PFSK-1 (cell line): Measurements from ENCODE around the gene SMCO4.

Source experiments
- FOXP2 ChIP-seq: optimal IDR thresholded peaks from 2 replicates; pipeline ENCODE3; 2011; ENCODE audit warnings: borderline replicate concordance, control low read depth, inconsistent platforms; ENCODE audit not compliant: insufficient read depth; ENCODE audit errors: extremely low read length, extremely low read depth
- POLR2AphosphoS5 ChIP-seq: IDR thresholded peaks from 2 replicates; pipeline ENCODE4 v1.6.1; 2012; ENCODE audit warnings: low read depth, mild to moderate bottlenecking, control low read depth, low read length, moderate library complexity
- REST ChIP-seq, 2 experiments: IDR thresholded peaks; 2 replicates each; pipeline versions ENCODE4 v1.6.1 to v1.8.0; 2011 to 2012; ENCODE audit warnings: low read depth in 2 of 2, low read length in 2 of 2, control low read depth in 1 of 2, inconsistent platforms in 1 of 2, mild to moderate bottlenecking in 1 of 2, moderate library complexity in 1 of 2; ENCODE audit not compliant: insufficient read depth in 1 of 2
- SIN3A ChIP-seq: IDR thresholded peaks from 2 replicates; pipeline ENCODE4 v1.6.1; 2012; ENCODE audit warnings: mild to moderate bottlenecking, low read length, moderate library complexity, borderline replicate concordance; ENCODE audit not compliant: insufficient read depth
- TAF1 ChIP-seq: IDR thresholded peaks from 2 replicates; pipeline ENCODE4 v1.6.1; 2012; ENCODE audit warnings: low read length, control low read depth, borderline replicate concordance; ENCODE audit not compliant: insufficient read depth

The SMCO4 gene

GRCh38 chr11:93568726-93569125, 25.5 kb upstream of the SMCO4 start:
- TF ChIP-seq TAF1 (no peak), FOXP2 (no peak), REST (IDR thresholded peaks at IDR 0.05; ENCODE audit: insufficient read depth in 1 of 2, low read depth in 2 of 2, low read length in 2 of 2) (no peak), POLR2AphosphoS5 (no peak), SIN3A (no peak)

GRCh38 chr11:93567401-93567895, 24.3 kb upstream of the SMCO4 start:
- TF ChIP-seq TAF1 (no peak), REST (IDR thresholded peaks at IDR 0.05; ENCODE audit: insufficient read depth in 1 of 2, low read depth in 2 of 2, low read length in 2 of 2) (no peak), POLR2AphosphoS5 (no peak), FOXP2 (no peak), SIN3A (no peak)

GRCh38 chr11:93564895-93565294, 21.7 kb upstream of the SMCO4 start:
- no peak for TF ChIP-seq FOXP2
- no peak for TF ChIP-seq TAF1
- no peak for TF ChIP-seq POLR2AphosphoS5
- TF ChIP-seq REST (IDR thresholded peaks at IDR 0.05; ENCODE audit: insufficient read depth in 1 of 2, low read depth in 2 of 2, low read length in 2 of 2): no peak
- TF ChIP-seq SIN3A: no peak

GRCh38 chr11:93563857-93564256, 20.7 kb upstream of the SMCO4 start:
- no peak for TF ChIP-seq REST (IDR thresholded peaks at IDR 0.05; ENCODE audit: insufficient read depth in 1 of 2, low read depth in 2 of 2, low read length in 2 of 2)
- TF ChIP-seq FOXP2: no peak
- TF ChIP-seq POLR2AphosphoS5: no peak
- no peak for TF ChIP-seq TAF1
- TF ChIP-seq SIN3A: no peak

GRCh38 chr11:93560199-93560932, 17.2 kb upstream of the SMCO4 start:
- TF ChIP-seq REST (IDR thresholded peaks at IDR 0.05; ENCODE audit: insufficient read depth in 1 of 2, low read depth in 2 of 2, low read length in 2 of 2): no peak
- no peak for TF ChIP-seq POLR2AphosphoS5
- no peak for TF ChIP-seq SIN3A
- no peak for TF ChIP-seq FOXP2
- TF ChIP-seq TAF1: no peak
